HFF-Myc (cell line): ENCODE measurements around the gene CNPY3.

Experiments used
- DNase-seq: peaks from one replicate; pipeline ENCODE4 v3.0.0-alpha.2; 2011; ENCODE audit warnings: low read depth; ENCODE audit errors: extremely low read depth
- H3K4me3 ChIP-seq: replicated peaks from 2 replicates; pipeline ENCODE4 v1.5.1; 2011; ENCODE audit warnings: low read depth, mild to moderate bottlenecking, control low read depth, low read length
- TF ChIP-seq, protein P1 (sequence below): IDR thresholded peaks from 2 replicates; pipeline ENCODE4 v1.5.1; 2012; ENCODE audit warnings: mild to moderate bottlenecking, low read depth, low read length, control low read depth; ENCODE audit errors: missing control alignments

The CNPY3 gene

DNA sequence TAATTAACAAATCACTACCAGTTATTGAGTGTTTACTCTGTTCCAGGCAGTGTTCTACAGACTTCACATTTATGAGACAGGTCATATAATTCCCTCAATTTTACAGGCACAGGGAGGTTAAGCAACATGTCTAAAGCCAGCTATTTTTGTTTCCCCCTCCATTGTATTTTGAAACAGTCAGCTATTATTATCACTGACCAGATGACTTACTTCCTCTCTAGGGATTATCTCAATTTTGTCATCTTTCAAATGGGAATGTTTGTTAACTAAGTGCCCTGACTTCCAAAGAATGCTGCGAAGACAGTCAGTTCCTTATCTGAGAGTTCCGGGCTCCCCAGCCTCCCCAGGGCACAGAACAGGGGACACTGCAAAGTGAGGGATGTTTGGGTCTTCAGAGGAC, 5.6 kb upstream of the CNPY3 start:
- no peak for DNase-seq
- no peak overlapping the region for H3K4me3 ChIP-seq
- TF ChIP-seq, protein P1, sequence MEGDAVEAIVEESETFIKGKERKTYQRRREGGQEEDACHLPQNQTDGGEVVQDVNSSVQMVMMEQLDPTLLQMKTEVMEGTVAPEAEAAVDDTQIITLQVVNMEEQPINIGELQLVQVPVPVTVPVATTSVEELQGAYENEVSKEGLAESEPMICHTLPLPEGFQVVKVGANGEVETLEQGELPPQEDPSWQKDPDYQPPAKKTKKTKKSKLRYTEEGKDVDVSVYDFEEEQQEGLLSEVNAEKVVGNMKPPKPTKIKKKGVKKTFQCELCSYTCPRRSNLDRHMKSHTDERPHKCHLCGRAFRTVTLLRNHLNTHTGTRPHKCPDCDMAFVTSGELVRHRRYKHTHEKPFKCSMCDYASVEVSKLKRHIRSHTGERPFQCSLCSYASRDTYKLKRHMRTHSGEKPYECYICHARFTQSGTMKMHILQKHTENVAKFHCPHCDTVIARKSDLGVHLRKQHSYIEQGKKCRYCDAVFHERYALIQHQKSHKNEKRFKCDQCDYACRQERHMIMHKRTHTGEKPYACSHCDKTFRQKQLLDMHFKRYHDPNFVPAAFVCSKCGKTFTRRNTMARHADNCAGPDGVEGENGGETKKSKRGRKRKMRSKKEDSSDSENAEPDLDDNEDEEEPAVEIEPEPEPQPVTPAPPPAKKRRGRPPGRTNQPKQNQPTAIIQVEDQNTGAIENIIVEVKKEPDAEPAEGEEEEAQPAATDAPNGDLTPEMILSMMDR: no peak

DNA sequence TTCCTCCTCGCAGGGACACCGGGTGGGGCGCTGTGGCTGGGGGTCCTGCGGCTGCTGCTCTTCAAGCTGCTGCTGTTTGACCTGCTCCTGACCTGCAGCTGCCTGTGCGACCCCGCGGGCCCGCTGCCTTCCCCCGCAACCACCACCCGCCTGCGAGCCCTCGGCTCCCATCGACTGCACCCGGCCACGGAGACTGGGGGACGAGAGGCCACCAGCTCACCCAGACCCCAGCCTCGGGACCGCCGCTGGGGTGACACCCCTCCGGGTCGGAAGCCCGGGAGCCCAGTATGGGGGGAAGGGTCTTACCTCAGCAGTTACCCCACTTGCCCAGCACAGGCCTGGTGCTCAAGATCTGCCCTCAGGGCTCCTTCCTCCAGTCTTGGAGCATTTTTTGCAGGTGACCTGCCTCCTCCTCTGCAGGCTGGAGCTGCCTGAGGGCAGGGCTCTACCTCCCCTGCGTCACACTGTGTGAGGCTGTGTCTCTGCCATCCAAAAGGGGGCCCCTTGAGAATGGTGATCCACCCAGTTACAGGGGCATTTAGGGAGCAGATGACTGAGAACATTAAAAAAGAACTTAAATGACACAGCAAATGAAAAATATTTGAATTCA, 3.9 kb upstream of the CNPY3 start:
- TF ChIP-seq, protein P1: no peak
- H3K4me3 ChIP-seq: no peak overlapping the region
- DNase-seq: no peak

DNA sequence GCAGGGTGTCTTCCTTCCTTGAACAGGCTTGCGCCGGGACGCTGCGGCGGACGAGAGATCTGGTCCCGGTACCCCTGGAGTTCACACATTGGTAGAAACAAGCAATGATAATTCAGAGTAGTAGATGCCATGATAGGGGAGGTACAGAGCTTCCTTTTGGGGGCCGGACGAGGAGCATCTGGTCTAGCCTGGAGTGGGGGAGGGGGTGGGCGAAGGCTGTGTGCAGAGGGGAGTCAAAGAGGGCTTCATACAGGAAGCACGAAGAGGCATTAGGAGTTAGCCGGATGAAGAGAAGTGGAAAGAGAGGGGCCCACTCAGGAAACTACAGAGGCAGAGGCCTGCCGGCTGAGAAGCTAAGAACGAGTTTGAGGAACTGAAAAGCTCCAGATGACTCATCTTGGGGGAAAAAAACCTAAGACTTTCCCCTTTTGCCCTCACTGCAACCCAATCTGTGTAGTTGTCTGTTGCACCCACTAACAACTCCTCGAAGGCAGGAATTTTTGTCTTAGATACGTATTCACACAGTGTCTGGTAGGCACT, 611 bp downstream of the CNPY3 start:
- peak overlapping the region; percentile 77 for H3K4me3 ChIP-seq
- peak; percentile 32 for DNase-seq
- TF ChIP-seq, protein P1: no peak

DNA sequence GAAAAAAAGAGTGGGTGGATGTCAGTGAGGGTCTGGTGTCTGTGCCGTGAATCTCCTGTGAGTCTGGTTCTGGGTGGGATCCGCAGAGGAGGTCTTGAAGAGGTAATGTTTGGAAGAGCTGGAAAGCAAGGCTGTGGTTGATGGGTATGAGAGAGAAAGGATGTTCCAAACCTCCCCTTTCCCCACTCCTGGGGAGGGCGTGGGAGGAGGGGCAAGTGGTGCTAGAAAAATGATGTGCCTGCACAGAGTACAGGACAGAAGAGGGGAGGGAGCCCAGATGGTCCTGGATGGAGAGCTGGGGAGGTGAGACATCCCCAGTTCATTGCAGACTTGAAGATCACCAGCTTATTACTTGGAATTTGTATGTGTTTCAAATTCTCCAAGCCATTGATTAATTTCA, 3.1 kb downstream of the CNPY3 start:
- TF ChIP-seq, protein P1: no peak
- H3K4me3 ChIP-seq: no peak overlapping the region
- no peak for DNase-seq

DNA sequence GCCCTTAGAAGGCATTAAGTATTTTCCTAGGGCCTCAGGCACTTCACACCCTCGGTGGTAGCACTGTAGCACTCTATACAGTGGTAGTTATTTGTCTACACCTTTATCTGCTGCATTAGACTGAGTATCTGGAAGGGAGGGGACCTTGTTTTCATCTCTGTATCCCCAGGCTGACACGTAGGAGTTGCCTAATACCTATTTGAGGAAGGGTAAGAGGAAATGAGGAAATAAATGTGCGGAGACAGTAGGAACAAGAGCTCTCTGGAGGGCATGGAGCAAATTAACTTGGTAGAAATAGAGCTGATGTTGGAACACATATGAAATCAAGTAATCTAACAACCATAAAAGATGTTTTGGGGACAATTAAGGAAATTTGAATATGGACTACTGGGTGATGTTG, 3.9 kb downstream of the CNPY3 start:
- no peak for DNase-seq
- TF ChIP-seq, protein P1: no peak
- H3K4me3 ChIP-seq: no peak overlapping the region

DNA sequence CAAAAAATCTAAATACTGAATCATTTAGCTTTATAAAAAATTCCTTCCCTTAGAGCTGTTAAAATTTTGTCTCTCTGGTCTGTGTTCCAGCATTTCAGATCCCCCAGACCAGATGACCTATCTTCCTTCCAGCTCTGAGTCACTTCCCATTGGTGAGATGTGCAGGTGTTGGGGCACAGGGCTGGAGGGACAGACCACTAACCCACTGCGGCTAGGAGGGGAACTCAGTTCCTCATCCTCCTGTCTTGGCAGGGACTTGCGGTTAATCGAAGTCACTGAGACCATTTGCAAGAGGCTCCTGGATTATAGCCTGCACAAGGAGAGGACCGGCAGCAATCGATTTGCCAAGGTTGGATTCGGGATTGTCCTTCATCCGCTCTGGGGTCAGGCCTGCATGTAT, 6.0 kb downstream of the CNPY3 start:
- no peak overlapping the region for H3K4me3 ChIP-seq
- TF ChIP-seq, protein P1: no peak
- DNase-seq: no peak

DNA sequence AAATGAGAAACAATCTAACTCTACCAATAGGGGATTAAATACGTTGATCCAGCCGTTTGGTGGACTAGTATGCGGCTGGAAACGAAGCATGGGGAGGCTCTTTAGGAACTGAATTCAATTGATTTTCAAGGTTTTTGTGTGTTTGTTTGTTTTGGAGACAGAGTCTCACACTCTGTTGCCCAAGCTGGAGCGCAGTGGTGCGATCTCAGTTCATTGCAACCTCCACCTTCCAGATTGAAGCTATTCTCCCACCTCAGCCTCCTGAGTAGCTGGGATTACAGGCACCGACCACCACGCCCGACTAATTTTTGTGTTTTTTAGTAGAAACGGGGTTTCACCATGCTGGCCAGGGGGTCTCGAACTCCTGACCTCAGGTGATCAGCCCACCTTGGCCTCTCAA, 7.1 kb downstream of the CNPY3 start:
- no peak for DNase-seq
- TF ChIP-seq, protein P1: no peak
- no peak overlapping the region for H3K4me3 ChIP-seq
